DOHH2 (cell line): ENCODE measurements around the gene SYNE1.

Experiments
- H3F3A ChIP-seq: fragments of 200-600 bp; sonication (generic), shearing (Covaris generic); 2 replicates; pipeline ENCODE4 v1.6.0; 2016; ENCODE audit warnings: antibody characterized with exemption, mild to moderate bottlenecking; ENCODE audit not compliant: control insufficient read depth, insufficient read depth
- H3K27ac ChIP-seq: fragments of 200-600 bp; sonication (generic); 2 replicates; pipeline ENCODE4 v1.5.1; 2014; ENCODE audit warnings: low read depth, mild to moderate bottlenecking, low read length, moderate library complexity
- H3K27me3 ChIP-seq: fragments of 200-600 bp; sonication (generic); 2 replicates; pipeline ENCODE4 v1.6.1; 2014; ENCODE audit warnings: mild to moderate bottlenecking, low read length, mixed read lengths; ENCODE audit not compliant: control insufficient read depth
- H3K36me3 ChIP-seq: fragments of 200-600 bp; sonication (generic); 2 replicates; pipeline ENCODE4 v1.6.1; 2014; ENCODE audit warnings: mild to moderate bottlenecking, low read length, moderate library complexity, mixed read lengths; ENCODE audit not compliant: control insufficient read depth
- H3K4me1 ChIP-seq: fragments of 200-600 bp; sonication (generic); 2 replicates; pipeline ENCODE4 v1.6.1; 2014; ENCODE audit warnings: mild to moderate bottlenecking, low read length, mixed read lengths; ENCODE audit not compliant: control insufficient read depth
- H3K4me2 ChIP-seq: fragments of 200-600 bp; sonication (generic); 2 replicates; pipeline ENCODE4 v1.6.0; 2014; ENCODE audit warnings: mild to moderate bottlenecking, low read length, moderate library complexity
- H3K4me3 ChIP-seq: fragments of 200-600 bp; sonication (generic); 2 replicates; pipeline ENCODE4 v1.5.1; 2014; ENCODE audit warnings: mild to moderate bottlenecking, low read length, mixed read lengths
- H3K79me2 ChIP-seq: fragments of 200-600 bp; sonication (generic); 2 replicates; pipeline ENCODE4 v1.6.1; 2014; ENCODE audit warnings: mild to moderate bottlenecking, low read length, mixed read lengths; ENCODE audit not compliant: control insufficient read depth
- H3K9me2 ChIP-seq: fragments of 200-600 bp; sonication (generic); replicated peaks from 2 replicates; pipeline ENCODE4 v1.6.1; 2014; ENCODE audit warnings: mild to moderate bottlenecking, low read length, mixed read lengths; ENCODE audit not compliant: control insufficient read depth
- H3K9me3 ChIP-seq: fragments of 200-600 bp; sonication (generic); 2 replicates; pipeline ENCODE4 v1.6.1; 2014; ENCODE audit warnings: antibody characterized with exemption, low read length, mixed read lengths; ENCODE audit not compliant: control insufficient read depth, insufficient read depth
- H4K20me1 ChIP-seq: fragments of 200-600 bp; sonication (generic); 2 replicates; pipeline ENCODE4 v1.6.0; 2014; ENCODE audit warnings: low read depth, mild to moderate bottlenecking, antibody characterized with exemption, low read length, moderate library complexity; ENCODE audit not compliant: control insufficient read depth, insufficient read depth
- EZH2phosphoT487 ChIP-seq: fragments of 200-600 bp; sonication (generic); IDR thresholded peaks from 2 replicates; pipeline ENCODE4 v1.6.1; 2017; ENCODE audit warnings: borderline replicate concordance, mild to moderate bottlenecking, antibody characterized with exemption, low read length, moderate library complexity, mixed read lengths
- TF ChIP-seq, protein P1 (sequence below): fragments of 200-600 bp; sonication (generic); IDR thresholded peaks from one replicate; pipeline ENCODE4 v1.5.1; 2014; ENCODE audit warnings: antibody characterized with exemption, mild to moderate bottlenecking, low read depth, low read length; ENCODE audit not compliant: poor library complexity, severe bottlenecking

Gene SYNE1

DNA sequence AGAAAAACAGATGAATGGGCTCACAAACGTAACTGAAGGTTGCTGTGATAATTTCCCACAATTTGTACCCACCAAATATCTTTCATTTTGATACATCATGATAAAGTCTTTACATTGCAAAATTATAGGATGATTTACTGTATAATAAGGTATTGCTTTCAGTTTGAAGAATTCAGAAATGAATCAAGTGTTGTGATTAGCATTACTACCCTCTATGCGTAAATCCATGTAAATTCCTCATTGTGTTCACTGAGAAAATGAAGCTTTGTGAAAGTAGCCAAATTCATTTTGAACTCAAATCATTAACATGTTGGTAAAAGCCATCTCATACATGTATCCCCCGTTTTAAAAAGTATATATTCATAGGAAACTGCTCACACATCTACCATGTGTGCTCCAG is 450.3 kb downstream of the SYNE1 start:
- no peaks in the 10 kb centered on the region for H3K9me3 ChIP-seq
- H3K27me3 ChIP-seq = no peaks in the 10 kb centered on the region
- H3K27ac ChIP-seq = peak overlapping the region; percentile 97
- H3K79me2 ChIP-seq = peaks cover 27% of the 10 kb centered on the region
- no peak overlapping the region for H3K4me2 ChIP-seq
- H3K9me2 ChIP-seq = no peaks in the 10 kb centered on the region
- no peak overlapping the region for H3K4me3 ChIP-seq
- TF ChIP-seq, protein P1, sequence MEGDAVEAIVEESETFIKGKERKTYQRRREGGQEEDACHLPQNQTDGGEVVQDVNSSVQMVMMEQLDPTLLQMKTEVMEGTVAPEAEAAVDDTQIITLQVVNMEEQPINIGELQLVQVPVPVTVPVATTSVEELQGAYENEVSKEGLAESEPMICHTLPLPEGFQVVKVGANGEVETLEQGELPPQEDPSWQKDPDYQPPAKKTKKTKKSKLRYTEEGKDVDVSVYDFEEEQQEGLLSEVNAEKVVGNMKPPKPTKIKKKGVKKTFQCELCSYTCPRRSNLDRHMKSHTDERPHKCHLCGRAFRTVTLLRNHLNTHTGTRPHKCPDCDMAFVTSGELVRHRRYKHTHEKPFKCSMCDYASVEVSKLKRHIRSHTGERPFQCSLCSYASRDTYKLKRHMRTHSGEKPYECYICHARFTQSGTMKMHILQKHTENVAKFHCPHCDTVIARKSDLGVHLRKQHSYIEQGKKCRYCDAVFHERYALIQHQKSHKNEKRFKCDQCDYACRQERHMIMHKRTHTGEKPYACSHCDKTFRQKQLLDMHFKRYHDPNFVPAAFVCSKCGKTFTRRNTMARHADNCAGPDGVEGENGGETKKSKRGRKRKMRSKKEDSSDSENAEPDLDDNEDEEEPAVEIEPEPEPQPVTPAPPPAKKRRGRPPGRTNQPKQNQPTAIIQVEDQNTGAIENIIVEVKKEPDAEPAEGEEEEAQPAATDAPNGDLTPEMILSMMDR = no peak
- no peak for TF ChIP-seq EZH2phosphoT487
- no peaks in the 10 kb centered on the region for H4K20me1 ChIP-seq
- H3K36me3 ChIP-seq = peaks cover 46% of the 10 kb centered on the region
- H3F3A ChIP-seq = peaks cover 16% of the 10 kb centered on the region
- H3K4me1 ChIP-seq = peaks cover 54% of the 10 kb centered on the region

DNA sequence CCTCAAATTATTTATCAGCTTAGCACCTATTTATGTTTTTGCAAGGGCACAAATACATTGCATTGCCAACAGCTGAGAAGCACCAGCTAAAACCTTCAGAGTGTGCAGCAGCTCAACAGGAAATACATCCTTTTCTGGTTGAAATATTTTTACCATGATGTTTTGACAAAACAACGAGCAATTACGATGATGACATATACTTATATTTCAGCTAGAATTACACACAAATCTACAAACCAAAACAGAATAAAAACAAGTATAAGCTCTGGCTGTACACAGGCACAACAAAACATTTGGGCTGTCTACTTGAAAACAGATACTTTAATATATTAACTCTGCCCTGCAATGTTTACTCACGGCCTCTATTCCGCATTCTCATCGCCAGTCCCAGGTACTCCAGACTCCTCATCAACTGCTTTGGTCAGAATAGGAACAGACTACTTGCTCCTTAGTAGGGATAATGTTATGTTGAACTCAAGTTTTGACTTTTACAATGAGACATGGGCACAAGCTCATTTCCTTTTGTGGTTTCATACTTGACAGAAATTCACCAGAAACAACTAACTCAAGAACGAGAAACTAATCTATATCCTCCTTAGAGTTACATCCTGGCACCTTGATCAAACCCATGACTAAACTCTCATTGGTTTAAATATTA is 452.1 kb downstream of the SYNE1 start:
- Histone ChIP-seq H3K9me3 (no peaks in the 10 kb centered on the region), H3K4me1 (peaks cover 59% of the 10 kb centered on the region), H3K9me2 (no peaks in the 10 kb centered on the region), H3F3A (peaks cover 16% of the 10 kb centered on the region), H3K27ac (peak overlapping the region; percentile 97), H3K27me3 (no peaks in the 10 kb centered on the region), H3K4me2 (peak overlapping the region; percentile 94), H3K4me3 (peak overlapping the region; percentile 80), H4K20me1 (no peaks in the 10 kb centered on the region), H3K36me3 (peaks cover 55% of the 10 kb centered on the region), H3K79me2 (peaks cover 36% of the 10 kb centered on the region)
- no peak for TF ChIP-seq EZH2phosphoT487
- TF ChIP-seq, protein P1 = no peak

DNA sequence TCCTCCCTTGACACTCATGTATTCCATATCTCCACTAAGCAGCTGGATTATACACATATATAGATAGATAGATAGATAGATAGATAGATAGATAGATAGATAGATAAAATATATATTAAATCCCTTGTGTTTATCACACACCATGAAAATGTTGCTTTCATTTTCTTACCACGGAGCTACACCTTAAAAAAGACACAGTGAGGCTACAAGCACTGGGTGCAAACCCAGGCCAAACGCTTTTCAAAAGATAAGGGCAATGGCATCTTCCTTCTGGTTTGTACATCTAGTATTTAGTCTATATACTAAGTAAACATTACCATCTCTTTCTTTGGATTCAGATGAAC is 452.6 kb downstream of the SYNE1 start:
- Histone ChIP-seq H4K20me1 (no peaks in the 10 kb centered on the region), H3K36me3 (peaks cover 54% of the 10 kb centered on the region), H3F3A (peaks cover 16% of the 10 kb centered on the region), H3K27me3 (no peaks in the 10 kb centered on the region), H3K4me1 (peaks cover 59% of the 10 kb centered on the region), H3K4me3 (peak overlapping the region; percentile 80), H3K79me2 (peaks cover 36% of the 10 kb centered on the region), H3K27ac (peak overlapping the region; percentile 97), H3K9me2 (no peaks in the 10 kb centered on the region), H3K9me3 (no peaks in the 10 kb centered on the region), H3K4me2 (peak overlapping the region; percentile 94)
- no peak for TF ChIP-seq EZH2phosphoT487
- TF ChIP-seq, protein P1 = no peak
